ENCODE data around the gene SEL1L.

Gene SEL1L

DNA sequence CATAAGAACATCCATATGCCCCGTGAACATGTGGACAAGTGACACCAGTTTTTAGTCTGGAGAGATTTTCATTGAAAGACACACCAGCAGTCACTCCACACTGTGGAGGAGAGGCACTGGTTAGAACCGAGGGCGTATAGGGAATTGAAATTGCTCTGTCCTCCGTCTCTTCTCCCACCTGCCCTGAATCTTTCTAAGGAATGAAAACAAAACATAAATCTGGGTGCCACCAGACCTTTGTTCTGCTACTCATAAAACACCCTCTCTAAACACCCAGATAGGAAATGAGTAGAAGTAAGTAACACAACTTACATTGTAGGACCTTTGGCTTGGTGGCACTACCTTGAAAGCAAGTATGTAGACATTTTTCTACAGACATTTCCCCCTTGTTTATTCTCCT lies 96.4 kb downstream of the SEL1L start:
- H3K79me2 ChIP-seq (ENCODE audit: insufficient read depth, low read length): no peaks in the 10 kb centered on the region
- H3K27me3 ChIP-seq (ENCODE audit: low read length): no peaks in the 10 kb centered on the region
- no peaks in the 10 kb centered on the region for H4K20me1 ChIP-seq (ENCODE audit: low read depth, low read length)
- no peaks in the 10 kb centered on the region for H3K9me2 ChIP-seq (replicated peaks; ENCODE audit: insufficient read depth, low read length)
- no peak overlapping the region for H2AFZ ChIP-seq (ENCODE audit: low read depth, low read length, severe bottlenecking)
- no peak overlapping the region for H3K4me3 ChIP-seq (ENCODE audit: insufficient read depth, low read length, poor library complexity, severe bottlenecking)
- H3K27ac ChIP-seq (ENCODE audit: low read depth, low read length): no peak overlapping the region
- no peaks in the 10 kb centered on the region for H3F3A ChIP-seq (ENCODE audit: insufficient read depth)
- TF ChIP-seq, protein P1, sequence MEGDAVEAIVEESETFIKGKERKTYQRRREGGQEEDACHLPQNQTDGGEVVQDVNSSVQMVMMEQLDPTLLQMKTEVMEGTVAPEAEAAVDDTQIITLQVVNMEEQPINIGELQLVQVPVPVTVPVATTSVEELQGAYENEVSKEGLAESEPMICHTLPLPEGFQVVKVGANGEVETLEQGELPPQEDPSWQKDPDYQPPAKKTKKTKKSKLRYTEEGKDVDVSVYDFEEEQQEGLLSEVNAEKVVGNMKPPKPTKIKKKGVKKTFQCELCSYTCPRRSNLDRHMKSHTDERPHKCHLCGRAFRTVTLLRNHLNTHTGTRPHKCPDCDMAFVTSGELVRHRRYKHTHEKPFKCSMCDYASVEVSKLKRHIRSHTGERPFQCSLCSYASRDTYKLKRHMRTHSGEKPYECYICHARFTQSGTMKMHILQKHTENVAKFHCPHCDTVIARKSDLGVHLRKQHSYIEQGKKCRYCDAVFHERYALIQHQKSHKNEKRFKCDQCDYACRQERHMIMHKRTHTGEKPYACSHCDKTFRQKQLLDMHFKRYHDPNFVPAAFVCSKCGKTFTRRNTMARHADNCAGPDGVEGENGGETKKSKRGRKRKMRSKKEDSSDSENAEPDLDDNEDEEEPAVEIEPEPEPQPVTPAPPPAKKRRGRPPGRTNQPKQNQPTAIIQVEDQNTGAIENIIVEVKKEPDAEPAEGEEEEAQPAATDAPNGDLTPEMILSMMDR (IDR thresholded peaks at IDR 0.05; ENCODE audit: insufficient read depth, low read length, poor library complexity, severe bottlenecking): no peak
- no peaks in the 10 kb centered on the region for H3K36me3 ChIP-seq (ENCODE audit: low read length)
- no peak overlapping the region for H3K4me2 ChIP-seq (ENCODE audit: low read depth, low read length, poor library complexity, severe bottlenecking)
- H3K9ac ChIP-seq (ENCODE audit: low read length): no peak overlapping the region
- H3K9me3 ChIP-seq (ENCODE audit: insufficient read depth, low read length): no peaks in the 10 kb centered on the region

- Histone ChIP-seq H3K9me2 (replicated peaks; ENCODE audit: insufficient read depth, low read length) (no peaks in the 10 kb centered on the region), H3K9ac (ENCODE audit: low read length) (no peak overlapping the region), H2AFZ (ENCODE audit: low read depth, low read length, severe bottlenecking) (no peak overlapping the region), H3K36me3 (ENCODE audit: low read length) (no peaks in the 10 kb centered on the region), H3K4me2 (ENCODE audit: low read depth, low read length, poor library complexity, severe bottlenecking) (no peak overlapping the region), H3K4me3 (ENCODE audit: insufficient read depth, low read length, poor library complexity, severe bottlenecking) (no peak overlapping the region), H3K27ac (ENCODE audit: low read depth, low read length) (no peak overlapping the region), H3K27me3 (ENCODE audit: low read length) (no peaks in the 10 kb centered on the region), H4K20me1 (ENCODE audit: low read depth, low read length) (no peaks in the 10 kb centered on the region), H3K9me3 (ENCODE audit: insufficient read depth, low read length) (no peaks in the 10 kb centered on the region), H3F3A (ENCODE audit: insufficient read depth) (no peaks in the 10 kb centered on the region), H3K79me2 (ENCODE audit: insufficient read depth, low read length) (no peaks in the 10 kb centered on the region)
- TF ChIP-seq, protein P1 (IDR thresholded peaks at IDR 0.05; ENCODE audit: insufficient read depth, low read length, poor library complexity, severe bottlenecking): no peak
- TF ChIP-seq EZH2phosphoT487 (conservative IDR thresholded peaks at IDR 0.05; ENCODE audit: low read length): no peak
Measured at GRCh38 chr14:81436296-81437138, 97.1 kb downstream of the SEL1L start.

GRCh38 chr14:81435391-81436295 lies 98.0 kb downstream of the SEL1L start:
- no peaks in the 10 kb centered on the region for H3F3A ChIP-seq (ENCODE audit: insufficient read depth)
- H3K9me2 ChIP-seq (replicated peaks; ENCODE audit: insufficient read depth, low read length): no peaks in the 10 kb centered on the region
- TF ChIP-seq, protein P1 (IDR thresholded peaks at IDR 0.05; ENCODE audit: insufficient read depth, low read length, poor library complexity, severe bottlenecking): no peak
- TF ChIP-seq EZH2phosphoT487 (conservative IDR thresholded peaks at IDR 0.05; ENCODE audit: low read length): no peak
- no peaks in the 10 kb centered on the region for H3K79me2 ChIP-seq (ENCODE audit: insufficient read depth, low read length)
- H3K27ac ChIP-seq (ENCODE audit: low read depth, low read length): no peak overlapping the region
- H2AFZ ChIP-seq (ENCODE audit: low read depth, low read length, severe bottlenecking): no peak overlapping the region
- no peaks in the 10 kb centered on the region for H4K20me1 ChIP-seq (ENCODE audit: low read depth, low read length)
- no peaks in the 10 kb centered on the region for H3K27me3 ChIP-seq (ENCODE audit: low read length)
- no peaks in the 10 kb centered on the region for H3K9me3 ChIP-seq (ENCODE audit: insufficient read depth, low read length)
- H3K36me3 ChIP-seq (ENCODE audit: low read length): no peaks in the 10 kb centered on the region
- no peak overlapping the region for H3K9ac ChIP-seq (ENCODE audit: low read length)
- no peak overlapping the region for H3K4me3 ChIP-seq (ENCODE audit: insufficient read depth, low read length, poor library complexity, severe bottlenecking)
- H3K4me2 ChIP-seq (ENCODE audit: low read depth, low read length, poor library complexity, severe bottlenecking): no peak overlapping the region
